BLaER1 (cell line): Measurements from ENCODE around the gene IL10RB.

Source experiments
- H3K27ac ChIP-seq: shearing (Covaris generic); formaldehyde crosslinking; 2 replicates; pipeline ENCODE4 v1.8.1; 2022
- H3K27me3 ChIP-seq: shearing (Covaris generic); formaldehyde crosslinking; 2 replicates; pipeline ENCODE4 v1.8.1; 2022
- H3K36me3 ChIP-seq: shearing (Covaris generic); formaldehyde crosslinking; 2 replicates; pipeline ENCODE4 v1.8.1; 2022
- H3K4me1 ChIP-seq: shearing (Covaris generic); formaldehyde crosslinking; 2 replicates; pipeline ENCODE4 v1.8.1; 2022
- H3K4me2 ChIP-seq: shearing (Covaris generic); formaldehyde crosslinking; 2 replicates; pipeline ENCODE4 v1.8.1; 2022
- H3K4me3 ChIP-seq: shearing (Covaris generic); formaldehyde crosslinking; 2 replicates; pipeline ENCODE4 v1.8.1; 2022
- H3K9ac ChIP-seq: shearing (Covaris generic); formaldehyde crosslinking; 2 replicates; pipeline ENCODE4 v1.8.1; 2022
- H3K9me3 ChIP-seq: shearing (Covaris generic); formaldehyde crosslinking; 2 replicates; pipeline ENCODE4 v1.8.1; 2022
- H4K20me1 ChIP-seq: shearing (Covaris generic); formaldehyde crosslinking; 2 replicates; pipeline ENCODE4 v1.8.1; 2022
- Cebpa-rat ChIP-seq: shearing (Covaris generic); IDR thresholded peaks from 2 replicates; pipeline ENCODE4 v1.8.1; 2022

IL10RB gene

DNA sequence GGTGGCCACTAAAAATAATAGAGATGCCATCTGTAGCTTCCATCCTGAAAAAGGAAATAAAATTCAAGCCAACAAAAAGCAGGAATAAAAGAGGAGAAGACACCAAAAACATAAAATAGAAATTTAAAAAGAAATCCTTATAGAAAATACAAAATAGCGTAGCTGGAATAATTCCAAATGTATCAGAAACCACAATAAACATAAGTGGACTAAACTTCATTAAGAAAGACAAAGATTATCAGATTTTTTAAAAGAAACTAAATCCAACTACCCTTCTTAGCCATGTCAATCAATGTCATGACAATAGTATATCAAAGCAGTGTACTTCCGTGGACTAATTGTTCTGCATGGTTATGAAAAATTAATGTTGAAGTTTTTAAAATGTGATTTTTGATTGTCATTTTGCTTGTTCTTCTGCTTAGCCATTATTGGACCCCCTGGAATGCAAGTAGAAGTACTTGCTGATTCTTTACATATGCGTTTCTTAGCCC lies 13.2 kb downstream of the IL10RB start:
- H4K20me1 ChIP-seq, result no peaks in the 10 kb centered on the region
- TF ChIP-seq Cebpa-rat, result no peak
- no peaks in the 10 kb centered on the region for H3K27me3 ChIP-seq
- H3K9ac ChIP-seq, result no peak overlapping the region
- peaks cover 50% of the 10 kb centered on the region for H3K9me3 ChIP-seq
- no peaks in the 10 kb centered on the region for H3K4me1 ChIP-seq
- no peak overlapping the region for H3K4me3 ChIP-seq
- peaks cover 100% of the 10 kb centered on the region for H3K36me3 ChIP-seq
- no peak overlapping the region for H3K27ac ChIP-seq
- H3K4me2 ChIP-seq, result no peak overlapping the region

DNA sequence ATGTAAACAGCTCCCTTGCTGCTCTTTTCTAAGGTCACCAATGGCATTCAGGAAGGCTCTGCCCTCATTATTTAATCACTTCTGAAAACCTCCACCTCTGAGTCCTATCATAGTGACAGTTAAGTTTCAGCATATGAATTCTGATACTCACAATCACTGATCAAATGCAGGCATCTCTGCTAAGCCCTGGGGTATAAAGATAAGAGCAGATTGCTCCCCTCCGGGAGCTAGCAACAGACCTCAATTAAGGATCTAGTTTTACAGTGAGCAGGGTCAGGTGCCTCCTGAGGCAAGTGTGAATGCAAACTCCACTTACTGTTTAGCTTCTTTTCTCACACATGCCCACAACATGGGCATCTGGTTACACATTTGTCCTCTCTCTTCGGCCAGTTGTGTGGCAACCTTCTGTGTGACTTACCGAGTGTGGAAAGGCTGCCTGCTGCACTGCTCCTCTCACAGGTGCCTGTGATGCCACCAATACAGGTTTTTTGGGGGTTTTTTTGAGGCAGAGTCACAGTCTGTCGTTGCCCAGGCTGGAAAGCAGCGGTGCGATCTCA lies 15.0 kb downstream of the IL10RB start:
- Histone ChIP-seq H3K27me3 (no peaks in the 10 kb centered on the region), H4K20me1 (no peaks in the 10 kb centered on the region), H3K36me3 (peaks cover 100% of the 10 kb centered on the region), H3K27ac (no peak overlapping the region), H3K9ac (no peak overlapping the region), H3K4me1 (no peaks in the 10 kb centered on the region), H3K9me3 (peaks cover 34% of the 10 kb centered on the region), H3K4me2 (no peak overlapping the region), H3K4me3 (no peak overlapping the region)
- TF ChIP-seq Cebpa-rat, result no peak

DNA sequence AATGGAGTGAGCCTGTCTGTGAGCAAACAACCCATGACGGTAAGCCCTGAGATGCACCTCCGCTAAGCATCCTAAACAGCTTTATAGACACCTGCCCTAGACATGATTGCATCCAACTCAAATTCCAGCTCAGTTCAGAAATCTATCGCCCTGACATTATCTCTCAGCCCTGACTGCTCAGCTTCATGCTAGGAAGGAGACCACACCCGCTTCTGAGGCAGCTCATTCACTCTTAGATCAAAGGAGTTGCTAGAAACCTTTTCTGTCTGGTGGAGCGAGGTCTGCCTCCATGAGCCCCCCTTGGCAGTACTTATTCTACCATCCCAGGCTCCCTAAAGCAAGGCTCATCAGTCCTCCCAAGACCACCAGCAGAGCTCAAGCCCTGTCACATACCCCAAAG lies 17.0 kb downstream of the IL10RB start:
- H4K20me1 ChIP-seq, result no peaks in the 10 kb centered on the region
- H3K36me3 ChIP-seq, result peaks cover 98% of the 10 kb centered on the region
- no peak overlapping the region for H3K9ac ChIP-seq
- H3K4me3 ChIP-seq, result no peak overlapping the region
- H3K27ac ChIP-seq, result no peak overlapping the region
- H3K27me3 ChIP-seq, result no peaks in the 10 kb centered on the region
- no peak for TF ChIP-seq Cebpa-rat
- H3K4me2 ChIP-seq, result no peak overlapping the region
- no peaks in the 10 kb centered on the region for H3K4me1 ChIP-seq
- H3K9me3 ChIP-seq, result peaks cover 21% of the 10 kb centered on the region

DNA sequence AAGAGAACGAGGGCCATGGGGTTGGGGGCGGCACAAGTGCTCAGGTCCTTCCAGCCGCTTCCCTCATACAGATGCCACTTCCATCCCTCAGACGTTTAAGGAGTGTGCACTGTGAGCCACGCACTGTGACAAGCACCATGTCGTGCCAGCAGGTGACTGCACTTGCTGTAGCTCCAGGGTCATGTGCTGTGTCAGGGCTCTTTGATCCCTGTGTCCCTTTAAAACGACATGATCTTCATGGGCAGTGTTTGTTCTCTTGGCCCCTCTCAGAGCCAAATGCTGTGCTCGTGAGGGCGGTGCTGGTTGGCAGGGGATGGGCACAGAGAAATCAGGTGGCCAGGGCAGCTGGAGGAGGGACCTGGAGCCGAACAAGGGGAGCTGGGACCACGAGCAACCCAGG lies 19.9 kb downstream of the IL10RB start:
- Histone ChIP-seq H3K27me3 (no peaks in the 10 kb centered on the region), H3K4me1 (peaks cover 16% of the 10 kb centered on the region), H3K4me3 (no peak overlapping the region), H3K36me3 (peaks cover 81% of the 10 kb centered on the region), H3K4me2 (no peak overlapping the region), H4K20me1 (no peaks in the 10 kb centered on the region), H3K27ac (no peak overlapping the region), H3K9me3 (no peaks in the 10 kb centered on the region), H3K9ac (no peak overlapping the region)
- no peak for TF ChIP-seq Cebpa-rat

DNA sequence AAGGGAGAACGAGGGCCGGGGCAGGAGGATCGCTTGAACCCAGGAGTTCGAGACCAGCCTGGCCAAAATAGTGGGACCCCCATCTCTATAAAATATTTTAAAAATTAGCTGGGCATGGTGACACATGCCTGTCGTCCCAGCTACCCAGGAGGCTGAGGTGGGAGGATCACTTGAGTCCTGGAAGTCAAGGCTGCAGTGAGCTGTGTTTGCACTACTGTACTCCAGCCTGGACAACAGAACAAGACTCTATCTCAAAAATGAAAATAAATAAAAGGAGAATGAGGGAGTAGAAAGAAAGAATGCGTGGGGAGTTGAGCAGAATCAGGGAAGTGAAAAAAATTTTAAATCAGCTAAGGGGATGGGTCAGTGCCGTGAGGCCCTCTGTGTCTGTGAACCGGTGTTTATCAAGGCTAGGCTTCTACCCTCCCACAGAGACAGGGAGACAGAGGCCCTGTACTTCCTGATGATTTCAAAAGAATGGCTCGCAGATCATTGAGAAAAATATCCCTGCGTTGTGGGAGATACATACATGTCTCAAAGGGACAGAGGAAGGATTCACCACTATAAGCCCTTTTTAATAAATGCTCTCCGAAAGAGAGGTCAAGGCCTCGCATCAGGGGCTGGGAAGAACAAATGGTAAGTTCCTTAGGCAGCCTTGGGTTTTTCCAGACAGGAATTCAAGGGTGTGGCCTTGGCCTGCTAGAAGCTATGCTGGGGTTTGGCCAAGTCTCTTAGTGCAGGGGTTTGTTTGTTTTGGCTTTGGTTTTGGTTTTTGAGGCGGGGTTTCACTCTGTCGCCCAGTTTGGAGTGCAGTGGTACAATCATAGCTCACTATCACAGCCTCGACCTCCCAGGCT lies 20.7 kb downstream of the IL10RB start:
- Histone ChIP-seq H3K27me3 (no peaks in the 10 kb centered on the region), H4K20me1 (no peaks in the 10 kb centered on the region), H3K4me2 (no peak overlapping the region), H3K4me1 (peaks cover 18% of the 10 kb centered on the region), H3K27ac (no peak overlapping the region), H3K36me3 (peaks cover 80% of the 10 kb centered on the region), H3K9me3 (no peaks in the 10 kb centered on the region), H3K9ac (no peak overlapping the region), H3K4me3 (no peak overlapping the region)
- no peak for TF ChIP-seq Cebpa-rat

DNA sequence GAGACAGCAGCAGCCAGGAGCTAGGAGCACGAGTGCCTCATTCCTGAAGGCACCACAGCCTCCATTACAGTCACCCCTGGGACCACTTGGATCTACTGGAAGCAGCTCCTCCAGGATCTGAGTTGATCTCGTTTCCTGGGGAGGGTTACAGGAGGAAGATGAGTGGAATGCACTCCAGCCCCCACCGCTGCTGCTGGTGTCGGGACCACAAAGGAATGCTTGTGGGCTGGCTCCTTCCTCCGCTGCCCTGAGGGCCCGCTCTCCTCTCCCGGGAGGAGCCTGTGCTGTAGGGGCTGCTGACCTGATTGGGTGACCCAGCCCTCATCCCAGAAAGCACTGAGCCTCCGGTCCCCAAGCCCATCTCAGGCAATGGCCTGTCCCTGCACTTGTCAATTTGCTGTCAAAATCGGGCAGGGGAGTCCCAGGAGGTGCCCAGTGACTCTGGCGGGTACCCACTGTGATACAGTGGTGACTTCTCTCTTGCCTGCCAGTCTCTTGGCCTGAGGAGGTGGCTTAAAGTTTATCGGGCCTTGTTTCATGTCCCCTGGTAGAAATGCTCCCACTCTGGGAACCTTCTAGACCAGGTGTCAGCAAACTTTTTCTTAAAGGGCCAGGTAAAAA lies 23.1 kb downstream of the IL10RB start:
- TF ChIP-seq Cebpa-rat, result no peak
- Histone ChIP-seq H3K4me1 (peaks cover 35% of the 10 kb centered on the region), H3K9ac (no peak overlapping the region), H4K20me1 (no peaks in the 10 kb centered on the region), H3K4me3 (no peak overlapping the region), H3K27ac (peak overlapping the region; percentile 10; the same call in 1 of the 2 replicates), H3K27me3 (no peaks in the 10 kb centered on the region), H3K36me3 (peaks cover 80% of the 10 kb centered on the region), H3K9me3 (no peaks in the 10 kb centered on the region), H3K4me2 (peak overlapping the region; percentile 78)

DNA sequence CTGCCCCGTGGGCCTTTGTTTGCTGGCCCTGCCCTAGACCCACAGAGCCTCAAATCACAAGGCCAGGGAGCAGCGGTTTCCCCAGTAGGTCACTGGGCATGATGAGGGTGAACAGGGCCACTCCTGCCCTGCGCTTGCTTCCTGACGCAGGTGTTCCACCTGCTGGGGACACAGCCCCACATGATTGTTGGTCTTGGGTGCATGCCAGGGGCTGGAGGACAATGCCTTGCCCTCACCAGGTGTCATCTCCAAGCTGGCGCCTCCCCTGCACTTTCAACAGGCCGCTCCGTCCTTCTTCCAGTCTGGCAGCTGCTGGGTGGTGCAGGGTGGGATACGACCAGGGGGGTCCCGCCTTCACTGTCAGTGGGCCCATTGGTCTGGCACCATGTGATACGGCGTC lies 24.3 kb downstream of the IL10RB start:
- Histone ChIP-seq H3K36me3 (peaks cover 75% of the 10 kb centered on the region), H3K27ac (no peak overlapping the region), H3K27me3 (no peaks in the 10 kb centered on the region), H3K4me1 (peaks cover 47% of the 10 kb centered on the region), H3K9me3 (no peaks in the 10 kb centered on the region), H3K4me2 (no peak overlapping the region), H3K9ac (no peak overlapping the region), H3K4me3 (no peak overlapping the region), H4K20me1 (no peaks in the 10 kb centered on the region)
- no peak for TF ChIP-seq Cebpa-rat

DNA sequence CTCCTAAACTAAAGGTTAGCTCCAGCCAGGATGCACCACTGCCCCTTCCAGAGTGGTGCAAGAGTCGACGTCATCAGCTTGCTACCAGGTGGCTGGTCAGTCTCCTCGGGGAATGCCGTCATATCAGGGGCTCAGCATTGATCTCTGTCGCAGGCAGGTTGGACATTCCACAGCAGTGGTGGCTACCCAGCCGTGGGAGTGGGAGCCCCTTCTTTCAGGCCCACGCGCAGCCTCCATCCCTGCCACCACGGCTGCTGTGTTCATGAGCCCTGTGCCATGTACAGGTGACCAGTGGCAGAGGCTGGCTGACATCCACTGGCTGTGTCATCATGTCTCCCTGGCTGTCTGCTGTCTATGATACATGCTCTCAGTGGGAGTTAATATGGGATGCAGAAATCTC lies 25.5 kb downstream of the IL10RB start:
- Histone ChIP-seq H3K36me3 (peaks cover 62% of the 10 kb centered on the region), H3K9ac (no peak overlapping the region), H3K4me1 (peaks cover 59% of the 10 kb centered on the region), H3K27ac (0 out of 2 replicates have a peak overlapping the region, but pooled peaks have one; percentile 36), H3K9me3 (no peaks in the 10 kb centered on the region), H3K27me3 (no peaks in the 10 kb centered on the region), H3K4me2 (no peak overlapping the region), H4K20me1 (no peaks in the 10 kb centered on the region), H3K4me3 (no peak overlapping the region)
- no peak for TF ChIP-seq Cebpa-rat

DNA sequence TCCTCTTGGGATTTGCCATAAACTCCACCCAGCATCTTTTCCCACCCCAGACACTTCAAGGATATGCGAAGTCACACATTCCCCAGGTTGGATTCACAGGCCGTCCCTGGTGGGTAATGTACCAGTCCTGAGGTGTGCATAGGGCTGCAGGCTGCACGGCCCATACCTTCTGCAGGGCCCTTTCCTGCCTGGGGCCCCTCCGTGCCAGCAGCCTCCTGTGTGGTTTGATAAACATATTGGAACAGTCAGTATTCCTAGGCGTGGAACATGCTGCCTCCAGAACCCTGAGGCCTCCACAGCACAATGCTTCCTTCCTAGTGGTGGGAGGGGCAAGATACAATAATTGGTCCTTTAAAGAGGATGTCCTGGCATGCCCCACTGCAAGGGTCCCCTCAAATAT lies 26.6 kb downstream of the IL10RB start:
- H3K27me3 ChIP-seq, result no peaks in the 10 kb centered on the region
- H4K20me1 ChIP-seq, result no peaks in the 10 kb centered on the region
- H3K9ac ChIP-seq, result no peak overlapping the region
- H3K4me1 ChIP-seq, result peaks cover 69% of the 10 kb centered on the region
- H3K27ac ChIP-seq, result 0 out of 2 replicates have a peak overlapping the region, but pooled peaks have one; percentile 41
- 0 out of 2 replicates have a peak overlapping the region, but pooled peaks have one; percentile 9 for H3K4me2 ChIP-seq
- no peaks in the 10 kb centered on the region for H3K9me3 ChIP-seq
- TF ChIP-seq Cebpa-rat, result no peak
- peaks cover 60% of the 10 kb centered on the region for H3K36me3 ChIP-seq
- H3K4me3 ChIP-seq, result no peak overlapping the region

DNA sequence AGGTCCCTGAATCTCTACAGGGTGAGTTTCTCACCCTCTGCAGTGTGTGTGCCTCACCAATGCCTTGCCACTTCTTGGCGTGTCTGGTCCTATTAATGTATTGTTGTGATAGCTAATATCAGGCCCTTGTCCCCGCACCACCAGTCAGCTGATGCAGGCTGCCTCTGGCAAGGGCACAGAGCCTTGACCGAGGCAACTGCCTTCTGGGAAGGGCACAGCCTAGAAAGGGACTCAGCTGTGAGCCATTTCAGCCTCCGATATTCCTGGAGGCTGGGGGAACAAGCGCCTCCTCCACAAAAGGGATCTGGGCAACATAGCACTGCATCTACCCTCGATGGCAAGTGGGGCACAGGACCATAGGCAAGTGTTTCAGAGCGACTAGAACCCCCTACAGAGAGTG lies 27.0 kb downstream of the IL10RB start:
- Histone ChIP-seq H3K4me2 (no peak overlapping the region), H3K9ac (no peak overlapping the region), H3K36me3 (peaks cover 56% of the 10 kb centered on the region), H3K4me1 (peaks cover 74% of the 10 kb centered on the region), H3K27me3 (no peaks in the 10 kb centered on the region), H4K20me1 (no peaks in the 10 kb centered on the region), H3K9me3 (no peaks in the 10 kb centered on the region), H3K27ac (0 out of 2 replicates have a peak overlapping the region, but pooled peaks have one; percentile 41), H3K4me3 (no peak overlapping the region)
- no peak for TF ChIP-seq Cebpa-rat
